IMR-90 (cell line): ENCODE data around the gene CNTRL. TPM values are rescaled to one million over a fixed set of nuclear protein-coding genes. Genes with fewer than 3 reads are reported as not detected.

Experiments used
- ATAC-seq: fragments of 200-7000 bp; cut with Tn5 transposase; 2 replicates; pipeline ENCODE4 v1.9.1; 2020; ENCODE audit warnings: low read depth, mild to moderate bottlenecking, moderate library complexity
- BruUV-seq: library from RNA; stranded (reverse); fragments of 400-500 nt; replicated peaks from 2 replicates; lab custom pipeline; 2021; lab: Mats Ljungman, UMichigan
- CTCF ChIA-PET: fragments of 300-600 bp; formaldehyde crosslinking; extraction: SDS; loops from one replicate; lab custom pipeline; 2021; ENCODE audit warnings: antibody characterized with exemption; lab: Yijun Ruan, JAX
- POLR2A ChIA-PET: fragments of 300-600 bp; sonication (Branson Sonifier 250); formaldehyde crosslinking; loops from one replicate; lab custom pipeline; 2022; ENCODE audit warnings: antibody characterized with exemption; ENCODE audit not compliant: unreplicated experiment; lab: Charles Lee
- DNase-seq: peaks from one replicate; pipeline ENCODE4 v3.0.0; 2013
- H2AFZ ChIP-seq: replicated peaks from 2 replicates; pipeline ENCODE3; 2013; ENCODE audit warnings: low read length, mild to moderate bottlenecking; ENCODE audit not compliant: poor library complexity
- H2AK5ac ChIP-seq: 2 replicates; pipeline ENCODE4 v1.6.1; 2013; ENCODE audit warnings: low read depth, low read length, inconsistent platforms
- H2AK9ac ChIP-seq: replicated peaks from 2 replicates; pipeline ENCODE3; 2013; ENCODE audit warnings: mild to moderate bottlenecking, low read depth, low read length, moderate library complexity; ENCODE audit not compliant: poor library complexity
- H2BK120ac ChIP-seq: 2 replicates; pipeline ENCODE4 v1.6.1; 2013; ENCODE audit warnings: low read depth, low read length, inconsistent platforms
- H2BK15ac ChIP-seq: 3 replicates; pipeline ENCODE4 v1.6.1; 2013; ENCODE audit warnings: low read depth, low read length, inconsistent platforms
- H2BK20ac ChIP-seq: 2 replicates; pipeline ENCODE4 v1.6.1; 2013; ENCODE audit warnings: low read depth, mild to moderate bottlenecking, inconsistent platforms, low read length, moderate library complexity
- H2BK5ac ChIP-seq: 2 replicates; pipeline ENCODE4 v1.6.1; 2013; ENCODE audit warnings: mild to moderate bottlenecking, low read depth, low read length, inconsistent platforms; ENCODE audit not compliant: poor library complexity, severe bottlenecking
- H3K14ac ChIP-seq: replicated peaks from 2 replicates; pipeline ENCODE4 v1.6.1; 2013; ENCODE audit warnings: low read depth, low read length, inconsistent platforms
- H3K18ac ChIP-seq: 2 replicates; pipeline ENCODE4 v1.6.1; 2013; ENCODE audit warnings: low read depth, low read length, control low read depth
- H3K23ac ChIP-seq: 2 replicates; pipeline ENCODE4 v1.6.1; 2013; ENCODE audit warnings: low read depth, low read length, inconsistent platforms
- H3K27ac ChIP-seq: 2 replicates; pipeline ENCODE4 v1.5.1; 2013; ENCODE audit warnings: mild to moderate bottlenecking, control low read depth, low read length; ENCODE audit not compliant: insufficient read depth
- H3K27me3 ChIP-seq: 2 replicates; pipeline ENCODE4 v1.6.1; 2013; ENCODE audit warnings: low read length; ENCODE audit not compliant: control insufficient read depth, insufficient read depth
- H3K36me3 ChIP-seq: 2 replicates; pipeline ENCODE4 v1.6.1; 2013; ENCODE audit warnings: low read length, mixed read lengths; ENCODE audit not compliant: control insufficient read depth, insufficient read depth
- H3K4ac ChIP-seq: 2 replicates; pipeline ENCODE4 v1.6.1; 2013; ENCODE audit warnings: low read depth, low read length, inconsistent platforms
- H3K4me1 ChIP-seq: 2 replicates; pipeline ENCODE4 v1.6.1; 2013; ENCODE audit warnings: low read length, mixed read lengths; ENCODE audit not compliant: control insufficient read depth, insufficient read depth
- H3K4me2 ChIP-seq: 2 replicates; pipeline ENCODE4 v1.6.1; 2013; ENCODE audit warnings: low read depth, mild to moderate bottlenecking, control low read depth, low read length, moderate library complexity
- H3K4me3 ChIP-seq: 2 replicates; pipeline ENCODE4 v1.5.1; 2013; ENCODE audit warnings: low read depth, mild to moderate bottlenecking, control low read depth, low read length, moderate library complexity; ENCODE audit not compliant: insufficient read depth
- H3K56ac ChIP-seq: 2 replicates; pipeline ENCODE4 v1.6.1; 2013; ENCODE audit warnings: low read length, inconsistent platforms; ENCODE audit not compliant: insufficient read depth; ENCODE audit errors: extremely low read depth
- H3K79me1 ChIP-seq, 2 experiments: 2 replicates each; pipeline ENCODE4 v1.6.1; 2013; ENCODE audit warnings: low read length in 2 of 2, inconsistent platforms in 1 of 2, low read depth in 1 of 2
- H3K9ac ChIP-seq: 2 replicates; pipeline ENCODE4 v1.6.1; 2013; ENCODE audit warnings: low read depth, low read length, control low read depth
- H3K9me1 ChIP-seq: 2 replicates; pipeline ENCODE4 v1.6.1; 2013; ENCODE audit warnings: low read length, inconsistent platforms; ENCODE audit not compliant: insufficient read depth
- H3K9me3 ChIP-seq: 2 replicates; pipeline ENCODE4 v1.6.1; 2013; ENCODE audit warnings: low read length; ENCODE audit not compliant: control insufficient read depth, insufficient read depth
- H4K20me1 ChIP-seq: 2 replicates; pipeline ENCODE4 v1.6.1; 2013; ENCODE audit warnings: low read length, inconsistent platforms; ENCODE audit not compliant: insufficient read depth
- H4K5ac ChIP-seq: 2 replicates; pipeline ENCODE4 v1.6.1; 2013; ENCODE audit warnings: mild to moderate bottlenecking, low read depth, low read length, control low read depth
- H4K8ac ChIP-seq, 2 experiments: 2 replicates each; pipeline ENCODE4 v1.6.1; 2013; ENCODE audit warnings: low read depth in 2 of 2, low read length in 2 of 2, control low read depth in 1 of 2, inconsistent platforms in 1 of 2
- H4K91ac ChIP-seq: 2 replicates; pipeline ENCODE4 v1.6.1; 2013; ENCODE audit warnings: low read depth, low read length, inconsistent platforms; ENCODE audit not compliant: insufficient read depth
- CHD1 ChIP-seq: IDR thresholded peaks from 2 replicates; pipeline ENCODE4 v1.6.1; 2012; ENCODE audit warnings: low read depth, low read length, improper control_type of control experiment
- RCOR1 ChIP-seq: IDR thresholded peaks from 2 replicates; pipeline ENCODE4 v1.6.1; 2012; ENCODE audit warnings: mild to moderate bottlenecking, low read length, improper control_type of control experiment; ENCODE audit not compliant: insufficient replicate concordance
- WGBS, 2 experiments: methylation state at CpG; one replicate each; pipeline versions ENCODE4 v1.1.5 to v1.1.7; 2013; ENCODE audit warnings: missing lambda C conversion rate in 2 of 2; ENCODE audit not compliant: insufficient read length in 1 of 2; ENCODE audit errors: extremely low coverage in 2 of 2; 5-methylcytosine and 5-hydroxymethylcytosine counted together
- dilution Hi-C: fragments of 300-500 bp; cut with HindIII; formaldehyde crosslinking; loops from one replicate; pipeline ENCODE4 v1.14.3; 2018; ENCODE audit warnings: low sequenced_read_pairs; ENCODE audit not compliant: unreplicated experiment
- in situ Hi-C: fragments of 300-500 bp; cut with MboI; formaldehyde crosslinking; loops from 3 replicates; pipeline ENCODE4 v1.14.3; 2019; ENCODE audit warnings: low sequenced_read_pairs, inconsistent platforms, mixed read lengths
- intact Hi-C: fragments of 100-400 bp; cut with micrococcal nuclease; formaldehyde crosslinking; loops from 2 replicates; pipeline ENCODE4 v1.10.0; 2022
- polyA plus RNA-seq, 3 experiments: library from polyadenylated mRNA; depleted of rRNA; stranded (reverse); fragments of >200 nt; gene quantifications; 2 replicates each; pipeline ENCODE4 v1.2.3, GENCODE V29; 2012; ENCODE audit warnings: low replicate concordance in 1 of 3
- total RNA-seq: library from RNA; depleted of rRNA; stranded (reverse); fragments of >200 nt; gene quantifications from 2 replicates; pipeline ENCODE4 v1.2.3, GENCODE V29; 2012
- TF ChIP-seq, protein P1 (sequence below): fragments of 150-350 bp; IDR thresholded peaks from 2 replicates; pipeline ENCODE4 v1.6.1; 2016; ENCODE audit warnings: low read depth, mild to moderate bottlenecking, low read length, moderate library complexity, borderline replicate concordance

Gene CNTRL
- total and polyA plus RNA-seq, 2 of the 4 experiments (the other 2 are of a cell fraction): 4.5 to 7.3 TPM

DNA sequence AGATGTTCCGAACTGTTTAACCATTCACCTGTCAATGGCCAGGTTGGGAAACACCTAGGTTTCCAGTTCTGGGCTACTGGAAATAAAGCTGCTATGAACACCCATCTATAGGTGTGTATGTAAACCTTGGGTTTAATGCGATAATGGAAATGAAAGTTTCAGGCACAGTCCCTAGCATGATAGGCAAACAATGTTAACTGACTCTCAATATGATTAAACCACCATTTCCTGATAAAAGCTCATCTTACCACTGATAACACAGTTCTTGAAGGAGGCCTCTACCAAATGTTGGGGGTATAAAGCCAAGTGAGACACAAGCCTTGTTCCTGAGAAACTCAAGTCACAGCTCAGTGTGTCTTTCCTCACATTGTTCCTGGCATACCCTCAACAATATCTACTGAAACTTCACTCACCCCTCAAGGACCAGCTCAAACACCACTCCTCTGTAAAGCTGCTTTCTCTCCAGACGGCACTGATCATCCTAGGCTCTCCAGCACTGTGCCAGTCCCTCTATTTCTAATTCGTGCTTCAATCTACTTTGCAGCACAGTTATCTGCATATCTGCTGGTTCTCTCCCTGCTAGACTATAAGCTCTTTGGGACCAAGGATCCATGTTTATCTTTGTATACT lies 111.1 kb downstream of the CNTRL start:
- ATAC-seq (no peak), DNase-seq (no peak)
- Histone ChIP-seq H3K4me3 (no peak overlapping the region), H3K23ac (peak overlapping the region; percentile 24; the same call in 1 of the 2 replicates), H3K27me3 (no peaks in the 10 kb centered on the region), H2BK15ac (no peak overlapping the region), H3K79me1 (peaks cover 25 to 77% of the 10 kb centered on the region in 2 experiments), H4K20me1 (peaks cover 68% of the 10 kb centered on the region), H3K4me2 (no peak overlapping the region), H4K8ac (no peak overlapping the region), H3K4ac (no peak overlapping the region), H3K27ac (no peak overlapping the region), H3K4me1 (peaks cover 12% of the 10 kb centered on the region), H2AK9ac (no peak overlapping the region), H3K9me3 (no peaks in the 10 kb centered on the region), H2AK5ac (no peak overlapping the region), H2BK20ac (no peak overlapping the region), H2BK120ac (no peak overlapping the region), H3K9ac (no peak overlapping the region), H3K56ac (no peak overlapping the region), H3K36me3 (peaks cover 14% of the 10 kb centered on the region), H2BK5ac (no peak overlapping the region), H4K5ac (no peak overlapping the region), H2AFZ (no peak overlapping the region), H3K14ac (no peak overlapping the region), H3K18ac (no peak overlapping the region), H4K91ac (no peak overlapping the region), H3K9me1 (peaks cover 6% of the 10 kb centered on the region)
- dilution Hi-C loops: no loop called here
- ChIA-PET CTCF (no interaction called here), POLR2A (no interaction called here)
- no TSS peak for BruUV-seq
- intact Hi-C loops: no loop called here
- 100% methylated on average over 1 of the region's 4 CpGs; no CpG with 5 or more reads in 1 of the 2 experiments for WGBS, 2 experiments
- TF ChIP-seq, protein P1, sequence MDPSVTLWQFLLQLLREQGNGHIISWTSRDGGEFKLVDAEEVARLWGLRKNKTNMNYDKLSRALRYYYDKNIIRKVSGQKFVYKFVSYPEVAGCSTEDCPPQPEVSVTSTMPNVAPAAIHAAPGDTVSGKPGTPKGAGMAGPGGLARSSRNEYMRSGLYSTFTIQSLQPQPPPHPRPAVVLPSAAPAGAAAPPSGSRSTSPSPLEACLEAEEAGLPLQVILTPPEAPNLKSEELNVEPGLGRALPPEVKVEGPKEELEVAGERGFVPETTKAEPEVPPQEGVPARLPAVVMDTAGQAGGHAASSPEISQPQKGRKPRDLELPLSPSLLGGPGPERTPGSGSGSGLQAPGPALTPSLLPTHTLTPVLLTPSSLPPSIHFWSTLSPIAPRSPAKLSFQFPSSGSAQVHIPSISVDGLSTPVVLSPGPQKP: no peak
- no peak for TF ChIP-seq CHD1
- no peak for TF ChIP-seq RCOR1
- in situ Hi-C loops: no loop called here
